ENCODE results near the gene RYR2. TPM values are rescaled to one million over a fixed set of nuclear protein-coding genes. Genes with fewer than 3 reads are reported as not detected.

Gene RYR2
- total RNA-seq, 1 experiment from 2014 or later: 2.8 TPM

DNA sequence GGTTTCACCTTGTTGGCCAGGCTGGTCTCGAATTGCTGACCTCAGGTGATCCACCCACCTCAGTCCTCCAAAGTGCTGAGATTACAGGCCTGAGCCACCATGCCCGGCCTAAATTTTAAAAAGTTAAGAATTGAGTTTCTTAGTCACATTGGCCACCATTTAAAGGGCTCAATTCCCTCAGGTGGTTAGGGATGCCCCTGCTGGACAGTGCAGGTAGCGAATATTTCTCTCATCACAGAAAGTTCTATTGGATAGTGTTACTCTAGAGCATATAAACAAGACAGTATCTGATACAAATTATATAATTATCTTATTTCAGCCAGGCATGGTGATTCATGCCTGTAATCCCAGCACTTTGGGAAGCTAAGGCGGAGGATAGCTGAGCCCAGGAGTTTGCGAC lies 528.5 kb downstream of the RYR2 start:
- CTCF ChIA-PET: no interaction called here
- Histone ChIP-seq H3K36me3 (ENCODE audit: insufficient read depth, low read length, poor library complexity, severe bottlenecking) (no peaks in the 10 kb centered on the region), H3K4me3 (ENCODE audit: low read depth, low read length, poor library complexity, severe bottlenecking) (no peak overlapping the region), H3K27ac (ENCODE audit: low read depth, low read length, poor library complexity, severe bottlenecking) (no peak overlapping the region), H3K4me1 (ENCODE audit: insufficient read depth, low read length, poor library complexity, severe bottlenecking) (no peaks in the 10 kb centered on the region), H3K9me3 (ENCODE audit: low read depth, low read length, poor library complexity, severe bottlenecking) (no peaks in the 10 kb centered on the region), H3K27me3 (replicated peaks; ENCODE audit: insufficient read depth, low read depth, low read length, poor library complexity) (no peaks in the 10 kb centered on the region)
- intact Hi-C loops (cut with micrococcal nuclease; ENCODE audit: unreplicated experiment): no loop called here
- TF ChIP-seq EZH2 (IDR thresholded peaks at IDR 0.05; ENCODE audit: borderline replicate concordance, low read depth, low read length, poor library complexity, severe bottlenecking) (no peak), CTCF (conservative IDR thresholded peaks at IDR 0.05; ENCODE audit: low read depth, low read length) (no peak)
- no peak for DNase-seq (ENCODE audit: low spot score)
- POLR2A ChIA-PET (ENCODE audit: low non-redundant PET): no interaction called here
- no TSS peak for BruUV-seq (replicated peaks)

- Histone ChIP-seq H3K27ac (ENCODE audit: low read depth, low read length, poor library complexity, severe bottlenecking) (no peak overlapping the region), H3K27me3 (replicated peaks; ENCODE audit: insufficient read depth, low read depth, low read length, poor library complexity) (no peaks in the 10 kb centered on the region), H3K9me3 (ENCODE audit: low read depth, low read length, poor library complexity, severe bottlenecking) (no peaks in the 10 kb centered on the region), H3K36me3 (ENCODE audit: insufficient read depth, low read length, poor library complexity, severe bottlenecking) (no peaks in the 10 kb centered on the region), H3K4me3 (ENCODE audit: low read depth, low read length, poor library complexity, severe bottlenecking) (no peak overlapping the region), H3K4me1 (ENCODE audit: insufficient read depth, low read length, poor library complexity, severe bottlenecking) (no peaks in the 10 kb centered on the region)
- intact Hi-C loops (cut with micrococcal nuclease; ENCODE audit: unreplicated experiment): no loop called here
- no peak for TF ChIP-seq CTCF (conservative IDR thresholded peaks at IDR 0.05; ENCODE audit: low read depth, low read length)
- TF ChIP-seq EZH2 (IDR thresholded peaks at IDR 0.05; ENCODE audit: borderline replicate concordance, low read depth, low read length, poor library complexity, severe bottlenecking): no peak
- ChIA-PET CTCF (no interaction called here), POLR2A (ENCODE audit: low non-redundant PET) (no interaction called here)
- no peak for DNase-seq (ENCODE audit: low spot score)
- BruUV-seq (replicated peaks): no TSS peak
Observed at GRCh38 chr1:237574536-237574935, 532.6 kb downstream of the RYR2 start.

- no peaks in the 10 kb centered on the region for H3K9me3 ChIP-seq (ENCODE audit: low read depth, low read length, poor library complexity, severe bottlenecking)
- DNase-seq (ENCODE audit: low spot score): no peak
- no peak overlapping the region for H3K4me3 ChIP-seq (ENCODE audit: low read depth, low read length, poor library complexity, severe bottlenecking)
- no TSS peak for BruUV-seq (replicated peaks)
- H3K27me3 ChIP-seq (replicated peaks; ENCODE audit: insufficient read depth, low read depth, low read length, poor library complexity): no peaks in the 10 kb centered on the region
- no peak overlapping the region for H3K27ac ChIP-seq (ENCODE audit: low read depth, low read length, poor library complexity, severe bottlenecking)
- POLR2A ChIA-PET (ENCODE audit: low non-redundant PET): no interaction called here
- intact Hi-C loops (cut with micrococcal nuclease; ENCODE audit: unreplicated experiment): no loop called here
- TF ChIP-seq CTCF (conservative IDR thresholded peaks at IDR 0.05; ENCODE audit: low read depth, low read length) (no peak), EZH2 (IDR thresholded peaks at IDR 0.05; ENCODE audit: borderline replicate concordance, low read depth, low read length, poor library complexity, severe bottlenecking) (no peak)
- CTCF ChIA-PET: no interaction called here
- no peaks in the 10 kb centered on the region for H3K36me3 ChIP-seq (ENCODE audit: insufficient read depth, low read length, poor library complexity, severe bottlenecking)
- no peaks in the 10 kb centered on the region for H3K4me1 ChIP-seq (ENCODE audit: insufficient read depth, low read length, poor library complexity, severe bottlenecking)
Observed at GRCh38 chr1:237578540-237578939, 536.6 kb downstream of the RYR2 start.

All from A673 (cell line).